ENCODE results near the gene NOX3. TPM values are rescaled to one million over a fixed set of nuclear protein-coding genes. Genes with fewer than 3 reads are reported as not detected.

The NOX3 gene
- total and polyA plus RNA-seq, 2 donors (not counting 3 experiments of a cell fraction or from before 2014, with no cell fraction given) = not detected

GRCh38 chr6:155499574-155499973 lies 43.9 kb upstream of the NOX3 start:
- CTCF ChIA-PET = interaction anchor here (0.9 kb wide), 1 partner anchor 10 kb away, joined by 3 read pairs; no protein-coding TSS in a partner anchor
- no peak for FAIRE-seq

GRCh38 chr6:155498370-155498769 lies 42.7 kb upstream of the NOX3 start:
- H3K27me3 ChIP-seq (ENCODE audit: control insufficient read depth in 2 of 2, insufficient read depth in 2 of 2, low read length in 2 of 2) = no peaks in the 10 kb centered on the region
- no peak for TF ChIP-seq CTCF (IDR thresholded peaks at IDR 0.05; ENCODE audit: extremely low read depth in 1 of 2, insufficient read depth in 1 of 2, low read depth in 1 of 2, low read length in 2 of 2)
- no peak for TF ChIP-seq JUN (IDR thresholded peaks at IDR 0.05; ENCODE audit: borderline replicate concordance, insufficient read depth, insufficient read length, low read depth)
- TF ChIP-seq MAX (IDR thresholded peaks at IDR 0.05; ENCODE audit: insufficient read depth, insufficient read length) = no peak
- no peak for TF ChIP-seq FOS (IDR thresholded peaks at IDR 0.05; ENCODE audit: borderline replicate concordance, insufficient read depth, low read length)
- no peak for TF ChIP-seq MYC (IDR thresholded peaks at IDR 0.05; ENCODE audit: low read depth, low read length)
- no peak for TF ChIP-seq GATA2 (IDR thresholded peaks at IDR 0.05; ENCODE audit: insufficient read depth, insufficient read length, low read depth, low read length)
- TF ChIP-seq POLR2AphosphoS5 (IDR thresholded peaks at IDR 0.05; ENCODE audit: insufficient read depth, low read depth, low read length) = no peak
- no peak for TF ChIP-seq EZH2 (IDR thresholded peaks at IDR 0.05; ENCODE audit: borderline replicate concordance, low read depth, low read length, severe bottlenecking)
- no TSS peak for BruUV-seq (replicated peaks)
- no peaks in the 10 kb centered on the region for H3K9me1 ChIP-seq (replicated peaks; ENCODE audit: control insufficient read depth, extremely low read depth, insufficient read depth, low read length)
- H3K4me1 ChIP-seq (ENCODE audit: control insufficient read depth, extremely low read depth, insufficient read depth, low read length) = peaks cover 16% of the 10 kb centered on the region
- H3K27ac ChIP-seq (ENCODE audit: insufficient read depth, low read depth, low read length) = no peak overlapping the region
- POLR2A ChIA-PET = no interaction called here
- no peaks in the 10 kb centered on the region for H3K36me3 ChIP-seq (ENCODE audit: control insufficient read depth in 2 of 2, extremely low read depth in 1 of 2, insufficient read depth in 2 of 2, low read length in 2 of 2)
- no peak for DNase-seq (ENCODE audit: low read depth, low spot score)
- CTCF ChIA-PET = interaction anchor here (0.8 to 1.4 kb wide), 5 partner anchors 9 to 171 kb away, joined by 3 to 5 read pairs (median 3); no protein-coding TSS in a partner anchor
- no peak overlapping the region for H3K4me3 ChIP-seq (replicated peaks in 1 of 3; ENCODE audit: insufficient read depth in 1 of 3, low read depth in 1 of 3, low read length in 3 of 3)
- H3K4me2 ChIP-seq (ENCODE audit: insufficient read depth, low read length) = no peak overlapping the region
- H2AFZ ChIP-seq (ENCODE audit: low read depth, low read length) = no peak overlapping the region
- no peak overlapping the region for H3K9ac ChIP-seq (replicated peaks; ENCODE audit: extremely low read depth, insufficient read depth, low read length)
- H4K20me1 ChIP-seq (replicated peaks; ENCODE audit: control insufficient read depth, extremely low read depth, insufficient read depth, low read length) = no peaks in the 10 kb centered on the region
- intact Hi-C loops (cut with micrococcal nuclease) = loop anchor here (10.0 kb wide), 1 partner anchor 314 kb away; no protein-coding TSS in a partner anchor
- no peaks in the 10 kb centered on the region for H3K9me3 ChIP-seq (replicated peaks; ENCODE audit: control insufficient read depth, insufficient read depth, low read length)
- H3K79me2 ChIP-seq (ENCODE audit: control insufficient read depth, insufficient read depth, low read length) = no peaks in the 10 kb centered on the region
- no peak for FAIRE-seq
- dilution Hi-C loops (cut with MboI; ENCODE audit: extremely low pct_ligation_motif_present, low sequenced_read_pairs) = no loop called here

More at GRCh38 chr6:155499574-155499973, 43.9 kb upstream of the NOX3 start:
- dilution Hi-C loops (cut with MboI; ENCODE audit: extremely low pct_ligation_motif_present, low sequenced_read_pairs) (no loop called here), intact Hi-C loops (cut with micrococcal nuclease) (loop anchor here (10.0 kb wide), 1 partner anchor 315 kb away; no protein-coding TSS in a partner anchor)
- POLR2A ChIA-PET = no interaction called here
- Histone ChIP-seq H3K9me1 (replicated peaks; ENCODE audit: control insufficient read depth, extremely low read depth, insufficient read depth, low read length) (no peaks in the 10 kb centered on the region), H4K20me1 (replicated peaks; ENCODE audit: control insufficient read depth, extremely low read depth, insufficient read depth, low read length) (no peaks in the 10 kb centered on the region), H2AFZ (ENCODE audit: low read depth, low read length) (no peak overlapping the region), H3K4me1 (ENCODE audit: control insufficient read depth, extremely low read depth, insufficient read depth, low read length) (peaks cover 6% of the 10 kb centered on the region), H3K9me3 (replicated peaks; ENCODE audit: control insufficient read depth, insufficient read depth, low read length) (no peaks in the 10 kb centered on the region), H3K9ac (replicated peaks; ENCODE audit: extremely low read depth, insufficient read depth, low read length) (no peak overlapping the region), H3K4me2 (ENCODE audit: insufficient read depth, low read length) (no peak overlapping the region), H3K27ac (ENCODE audit: insufficient read depth, low read depth, low read length) (no peak overlapping the region), H3K36me3 (ENCODE audit: control insufficient read depth in 2 of 2, extremely low read depth in 1 of 2, insufficient read depth in 2 of 2, low read length in 2 of 2) (no peaks in the 10 kb centered on the region), H3K79me2 (ENCODE audit: control insufficient read depth, insufficient read depth, low read length) (no peaks in the 10 kb centered on the region), H3K27me3 (ENCODE audit: control insufficient read depth in 2 of 2, insufficient read depth in 2 of 2, low read length in 2 of 2) (no peaks in the 10 kb centered on the region), H3K4me3 (replicated peaks in 1 of 3; ENCODE audit: insufficient read depth in 1 of 3, low read depth in 1 of 3, low read length in 3 of 3) (no peak overlapping the region)
- DNase-seq (ENCODE audit: low read depth, low spot score) = no peak
- TF ChIP-seq MYC (IDR thresholded peaks at IDR 0.05; ENCODE audit: low read depth, low read length) (no peak), GATA2 (IDR thresholded peaks at IDR 0.05; ENCODE audit: insufficient read depth, insufficient read length, low read depth, low read length) (no peak), POLR2A (IDR thresholded peaks at IDR 0.05; ENCODE audit: low read depth, low read length) (no peak), FOS (IDR thresholded peaks at IDR 0.05; ENCODE audit: borderline replicate concordance, insufficient read depth, low read length) (no peak), JUN (IDR thresholded peaks at IDR 0.05; ENCODE audit: borderline replicate concordance, insufficient read depth, insufficient read length, low read depth) (no peak), MAX (IDR thresholded peaks at IDR 0.05; ENCODE audit: insufficient read depth, insufficient read length) (no peak)
- no TSS peak for BruUV-seq (replicated peaks)

All from endothelial cell of umbilical vein (primary cell).